ENCODE results near the gene MEPCE. TPM values are rescaled to one million over a fixed set of nuclear protein-coding genes. Genes with fewer than 3 reads are reported as not detected.

The MEPCE gene
- total and polyA plus RNA-seq, 9 of the 15 experiments (the other 6 are each of a cell fraction or from before 2014, with no cell fraction given) = 10.9 to 76.3 (median 44.1) TPM

DNA sequence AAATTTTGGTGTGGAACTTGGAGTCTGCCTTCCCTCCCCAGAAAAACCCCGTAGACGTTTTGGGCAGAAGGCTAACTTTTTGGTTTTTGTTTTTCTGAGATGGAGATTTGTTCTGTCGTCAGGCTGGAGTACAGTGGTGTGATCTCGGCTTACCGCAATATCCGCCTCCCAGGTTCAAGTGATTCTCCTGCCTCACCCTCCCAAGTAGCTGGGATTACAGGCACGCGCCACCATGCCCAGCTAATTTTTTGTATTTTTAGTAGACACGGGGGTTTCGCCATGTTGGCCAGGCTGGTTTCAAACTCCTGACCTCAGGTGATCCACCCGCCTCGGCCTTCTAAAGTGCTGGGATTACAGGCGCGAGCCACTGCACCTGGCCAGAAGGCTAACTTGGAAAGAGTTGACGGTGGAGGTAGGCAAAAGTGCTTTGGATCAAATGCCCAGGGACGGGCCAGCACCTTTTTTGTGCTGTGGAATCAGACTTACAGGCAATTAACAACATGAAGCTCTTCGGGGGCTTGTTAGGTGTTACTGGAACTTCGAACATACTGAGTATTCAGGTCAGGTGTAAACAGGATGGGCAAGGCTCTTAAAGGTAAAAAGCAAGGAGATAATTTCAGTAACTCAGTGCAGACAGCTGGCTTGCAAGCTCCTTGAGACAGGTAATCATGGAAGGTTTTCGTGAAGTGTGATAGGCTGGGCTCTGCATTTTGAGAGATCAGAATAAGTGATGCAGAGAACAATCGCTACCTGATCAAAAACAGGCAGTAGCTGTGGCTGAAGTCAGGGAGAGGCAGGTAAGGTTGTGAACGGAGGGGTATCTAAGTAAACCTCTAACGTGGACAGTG lies 4.9 kb downstream of the MEPCE start:
- H3K79me2 ChIP-seq (ENCODE audit: control insufficient read depth, insufficient read depth, low read length) = peaks cover 70% of the 10 kb centered on the region
- ChIA-PET CTCF (ENCODE audit: low intra/inter-chr PET ratio) (interaction anchor here (0.6 kb wide), 1 partner anchor 55 kb away, joined by 3 read pairs; no protein-coding TSS in a partner anchor), POLR2A (interaction anchor here (0.6 to 5.4 kb wide), 7 partner anchors 10 to 333 kb away, joined by 3 to 29 read pairs (median 4); partner anchors contain the start of genes AP4M1 and GPC2)
- in situ Hi-C loops (cut with MboI) (no loop called here), intact Hi-C loops (cut with micrococcal nuclease) (no loop called here)
- H3K9ac ChIP-seq (ENCODE audit: insufficient read depth in 1 of 2, low read depth in 2 of 2, low read length in 2 of 2) = peak overlapping the region; percentile 92 to 99; a peak in 3 of 4 replicates
- H3K9me3 ChIP-seq (replicated peaks; ENCODE audit: control insufficient read depth, insufficient read depth, low read depth, low read length) = no peaks in the 10 kb centered on the region
- H3K4me2 ChIP-seq (ENCODE audit: insufficient read depth, low read length) = peak overlapping the region; percentile 93
- DNase-seq (ENCODE audit: extremely low read depth in 1 of 4, low spot score in 3 of 4) (peak in 1 of 4 experiments; percentile 16), FAIRE-seq (peak; percentile 19), ATAC-seq (no peak)
- H3K27me3 ChIP-seq (ENCODE audit: control insufficient read depth in 2 of 2, insufficient read depth in 2 of 2, low read length in 2 of 2) = no peaks in the 10 kb centered on the region
- peaks cover 15% of the 10 kb centered on the region for H3K9me1 ChIP-seq (ENCODE audit: control insufficient read depth, insufficient read depth, low read length)
- H3K36me3 ChIP-seq (ENCODE audit: control insufficient read depth, insufficient read depth, low read length) = peaks cover 51% of the 10 kb centered on the region
- peaks cover 56 to 81% of the 10 kb centered on the region in 2 experiments for H3K4me1 ChIP-seq (replicated peaks in 1 of 2; ENCODE audit: control insufficient read depth in 2 of 2, insufficient read depth in 2 of 2, low read length in 2 of 2)
- H3K4me3 ChIP-seq = peak overlapping the region; percentile 85
- peaks cover 26% of the 10 kb centered on the region for H4K20me1 ChIP-seq (replicated peaks; ENCODE audit: control insufficient read depth, insufficient read depth, low read length)
- WGBS (ENCODE audit: insufficient coverage, low coverage, missing lambda C conversion rate) = 58% methylated on average over 20 of the region's 22 CpGs
- H2AFZ ChIP-seq (ENCODE audit: low read depth, low read length) = no peak overlapping the region
- BruUV-seq (replicated peaks) = no TSS peak
- peak overlapping the region; percentile 96 for H3K27ac ChIP-seq (ENCODE audit: extremely low read depth, low read depth, low read length)
- TF ChIP-seq RHOXF2B (CRISPR knock-in tag; conservative IDR thresholded peaks at IDR 0.05) (peak; percentile 73; the same call in 1 of the 2 replicates), U2AF2 (optimal IDR thresholded peaks at IDR 0.05; ENCODE audit: low read depth, low read length) (no peak), BRD4 (IDR thresholded peaks at IDR 0.05) (no peak; the same call in 1 of the 2 replicates), NR1H2 (CRISPR knock-in tag; IDR thresholded peaks at IDR 0.05) (no peak), SMAD3 (CRISPR knock-in tag; conservative IDR thresholded peaks at IDR 0.05) (0 out of 2 replicates have a peak, but pooled peaks have one; percentile 7), ZNF253 (CRISPR knock-in tag; conservative IDR thresholded peaks at IDR 0.05) (no peak), CBX8 (IDR thresholded peaks at IDR 0.05; ENCODE audit: borderline replicate concordance, extremely low read depth, low read depth, low read length, poor library complexity, severe bottlenecking) (no peak), ZNF830 (CRISPR knock-in tag; IDR thresholded peaks at IDR 0.05) (no peak), DPF2 (IDR thresholded peaks at IDR 0.05) (no peak), PTBP1 (IDR thresholded peaks at IDR 0.05; ENCODE audit: low read depth, low read length) (0 out of 2 replicates have a peak, but pooled peaks have one; percentile 30), XRCC3 (IDR thresholded peaks at IDR 0.05) (no peak)
- TF ChIP-seq, protein P1, sequence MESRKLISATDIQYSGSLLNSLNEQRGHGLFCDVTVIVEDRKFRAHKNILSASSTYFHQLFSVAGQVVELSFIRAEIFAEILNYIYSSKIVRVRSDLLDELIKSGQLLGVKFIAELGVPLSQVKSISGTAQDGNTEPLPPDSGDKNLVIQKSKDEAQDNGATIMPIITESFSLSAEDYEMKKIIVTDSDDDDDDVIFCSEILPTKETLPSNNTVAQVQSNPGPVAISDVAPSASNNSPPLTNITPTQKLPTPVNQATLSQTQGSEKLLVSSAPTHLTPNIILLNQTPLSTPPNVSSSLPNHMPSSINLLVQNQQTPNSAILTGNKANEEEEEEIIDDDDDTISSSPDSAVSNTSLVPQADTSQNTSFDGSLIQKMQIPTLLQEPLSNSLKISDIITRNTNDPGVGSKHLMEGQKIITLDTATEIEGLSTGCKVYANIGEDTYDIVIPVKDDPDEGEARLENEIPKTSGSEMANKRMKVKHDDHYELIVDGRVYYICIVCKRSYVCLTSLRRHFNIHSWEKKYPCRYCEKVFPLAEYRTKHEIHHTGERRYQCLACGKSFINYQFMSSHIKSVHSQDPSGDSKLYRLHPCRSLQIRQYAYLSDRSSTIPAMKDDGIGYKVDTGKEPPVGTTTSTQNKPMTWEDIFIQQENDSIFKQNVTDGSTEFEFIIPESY (CRISPR knock-in tag; IDR thresholded peaks at IDR 0.05) = peak; percentile 91
- TF ChIP-seq, protein P2, sequence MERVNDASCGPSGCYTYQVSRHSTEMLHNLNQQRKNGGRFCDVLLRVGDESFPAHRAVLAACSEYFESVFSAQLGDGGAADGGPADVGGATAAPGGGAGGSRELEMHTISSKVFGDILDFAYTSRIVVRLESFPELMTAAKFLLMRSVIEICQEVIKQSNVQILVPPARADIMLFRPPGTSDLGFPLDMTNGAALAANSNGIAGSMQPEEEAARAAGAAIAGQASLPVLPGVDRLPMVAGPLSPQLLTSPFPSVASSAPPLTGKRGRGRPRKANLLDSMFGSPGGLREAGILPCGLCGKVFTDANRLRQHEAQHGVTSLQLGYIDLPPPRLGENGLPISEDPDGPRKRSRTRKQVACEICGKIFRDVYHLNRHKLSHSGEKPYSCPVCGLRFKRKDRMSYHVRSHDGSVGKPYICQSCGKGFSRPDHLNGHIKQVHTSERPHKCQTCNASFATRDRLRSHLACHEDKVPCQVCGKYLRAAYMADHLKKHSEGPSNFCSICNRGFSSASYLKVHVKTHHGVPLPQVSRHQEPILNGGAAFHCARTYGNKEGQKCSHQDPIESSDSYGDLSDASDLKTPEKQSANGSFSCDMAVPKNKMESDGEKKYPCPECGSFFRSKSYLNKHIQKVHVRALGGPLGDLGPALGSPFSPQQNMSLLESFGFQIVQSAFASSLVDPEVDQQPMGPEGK (CRISPR knock-in tag; IDR thresholded peaks at IDR 0.05; ENCODE audit: borderline replicate concordance) = 0 out of 2 replicates have a peak, but pooled peaks have one; percentile 13
